ENCODE results near the gene GLTPD2.

The GLTPD2 gene

DNA sequence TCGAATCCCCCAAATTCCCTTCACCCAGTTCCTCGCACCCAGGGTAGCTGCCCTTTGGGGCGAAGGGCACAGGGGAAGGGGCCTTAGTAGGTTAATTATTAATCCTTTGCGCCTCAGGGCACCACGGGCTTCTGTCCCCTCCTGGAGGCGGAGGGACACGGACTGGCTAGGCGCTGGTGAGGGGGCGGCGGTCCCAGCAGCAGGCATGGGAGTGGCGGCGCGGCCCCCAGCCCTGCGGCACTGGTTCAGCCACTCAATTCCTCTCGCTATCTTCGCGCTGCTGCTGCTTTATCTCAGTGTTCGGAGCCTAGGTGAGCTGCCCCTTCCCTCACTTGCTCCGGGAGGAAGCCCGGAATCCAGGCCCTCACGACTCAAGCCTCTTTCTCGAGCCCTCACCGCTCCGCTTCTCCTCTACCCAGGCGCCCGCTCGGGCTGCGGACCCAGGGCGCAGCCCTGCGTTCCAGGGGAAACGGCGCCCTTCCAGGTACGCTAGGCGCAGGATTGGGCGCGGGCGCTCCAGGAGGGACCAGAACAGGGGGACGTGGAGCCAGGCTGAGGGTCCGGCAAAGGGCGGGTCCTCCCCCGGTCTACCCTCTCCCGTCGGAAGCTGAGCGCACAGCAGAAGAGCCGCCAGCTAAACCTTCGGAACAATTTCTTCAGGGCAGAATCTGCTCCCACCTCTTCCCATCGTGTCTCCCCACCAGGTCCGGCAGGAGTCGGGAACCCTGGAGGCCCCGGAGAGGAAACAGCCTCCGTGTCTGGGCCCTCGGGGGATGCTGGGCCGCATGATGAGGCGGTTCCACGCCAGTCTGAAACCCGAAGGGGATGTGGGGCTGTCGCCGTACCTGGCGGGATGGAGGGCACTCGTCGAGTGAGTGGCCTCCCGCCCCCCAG is at the start of gene GLTPD2:
TSS of gene GLTPD2 (plus strand) at position 158 of the 894 bp plus-strand sequence. CDS start at position 206, 48 bp downstream.
- no peak for FAIRE-seq

- FAIRE-seq = no peak
Measured at GRCh38 chr17:4739122-4740024, 49.4 kb upstream of the GLTPD2 start, which contains the start of the genes CXCL16 and ZMYND15. CXCL16 (minus strand) TSS chr17:4739928; CDS start chr17:4739339, 589 bp downstream. ZMYND15 (plus strand) TSS chr17:4739833; CDS start chr17:4740549, 716 bp downstream.

- no peak for FAIRE-seq
Measured at GRCh38 chr17:4740025-4740351, 48.8 kb upstream of the GLTPD2 start.

DNA sequence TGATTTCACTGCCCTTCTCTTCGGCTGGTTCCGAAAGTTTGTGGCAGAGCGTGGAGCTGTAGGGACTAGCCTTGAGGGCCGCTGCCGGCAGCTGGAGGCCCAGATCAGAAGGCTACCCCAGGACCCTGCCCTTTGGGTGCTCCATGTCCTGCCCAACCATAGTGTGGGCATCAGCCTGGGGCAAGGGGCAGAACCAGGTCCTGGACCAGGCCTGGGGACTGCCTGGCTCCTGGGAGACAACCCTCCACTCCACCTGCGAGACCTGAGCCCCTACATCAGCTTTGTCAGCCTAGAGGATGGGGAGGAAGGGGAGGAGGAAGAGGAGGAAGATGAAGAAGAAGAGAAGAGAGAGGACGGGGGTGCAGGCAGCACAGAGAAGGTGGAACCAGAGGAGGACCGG is 48.2 kb upstream of the GLTPD2 start:
- FAIRE-seq = no peak

DNA sequence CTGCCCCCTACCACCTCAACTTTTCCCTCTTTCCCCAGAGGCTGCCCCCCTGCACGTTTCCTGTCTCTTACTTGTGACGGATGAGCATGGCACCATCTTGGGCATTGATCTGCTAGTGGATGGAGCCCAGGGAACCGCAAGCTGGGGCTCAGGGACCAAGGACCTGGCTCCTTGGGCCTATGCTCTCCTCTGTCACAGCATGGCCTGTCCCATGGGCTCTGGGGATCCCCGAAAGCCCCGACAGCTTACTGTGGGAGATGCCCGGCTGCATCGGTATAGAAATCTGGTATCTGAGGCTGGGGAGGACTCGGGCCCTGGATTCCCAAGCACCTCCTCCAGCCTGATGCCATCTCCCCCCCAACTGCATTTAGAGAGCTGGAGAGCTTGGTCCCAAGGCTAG is 47.2 kb upstream of the GLTPD2 start:
- no peak for FAIRE-seq

- no peak for FAIRE-seq
Measured at GRCh38 chr17:4742133-4742532, 46.6 kb upstream of the GLTPD2 start.

- FAIRE-seq = no peak
Measured at GRCh38 chr17:4742629-4743028, 46.1 kb upstream of the GLTPD2 start.

DNA sequence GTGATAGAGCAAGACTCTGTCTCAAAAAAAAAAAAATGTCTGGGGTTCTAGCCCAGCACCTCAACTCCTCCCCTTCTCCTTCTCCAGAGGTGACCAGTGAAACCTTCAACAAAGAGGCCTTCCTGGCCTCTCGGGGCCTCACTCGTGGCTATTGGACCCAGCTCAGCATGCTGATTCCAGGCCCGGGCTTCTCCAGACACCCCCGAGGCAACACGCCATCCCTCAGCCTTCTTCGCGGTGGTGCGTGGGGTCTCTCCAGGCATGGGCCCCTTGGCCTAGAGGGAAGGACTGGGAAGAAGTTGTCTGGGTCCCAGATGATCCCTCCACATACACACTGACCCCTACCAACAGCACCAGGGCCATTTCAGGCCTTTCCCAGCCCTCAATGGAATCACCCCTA is 45.5 kb upstream of the GLTPD2 start:
- no peak for FAIRE-seq

DNA sequence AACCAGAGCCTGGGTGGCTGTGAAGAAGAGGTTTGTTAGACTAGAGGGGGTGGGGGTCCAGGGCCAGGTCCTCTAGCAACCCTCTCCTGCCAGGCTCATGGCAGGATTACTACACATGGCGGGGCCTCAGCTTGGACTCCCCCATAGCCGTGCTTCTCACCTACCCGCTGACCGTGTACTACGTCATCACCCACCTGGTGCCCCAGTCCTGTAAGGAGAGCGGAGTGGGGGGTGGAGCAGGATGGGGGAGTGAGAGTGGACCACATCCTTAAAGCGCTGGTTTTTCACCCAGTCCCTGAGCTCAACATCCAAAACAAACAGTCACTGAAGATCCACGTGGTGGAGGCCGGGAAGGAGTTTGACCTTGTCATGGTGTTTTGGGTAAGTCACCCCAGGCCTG is 44.9 kb upstream of the GLTPD2 start:
- FAIRE-seq = no peak

DNA sequence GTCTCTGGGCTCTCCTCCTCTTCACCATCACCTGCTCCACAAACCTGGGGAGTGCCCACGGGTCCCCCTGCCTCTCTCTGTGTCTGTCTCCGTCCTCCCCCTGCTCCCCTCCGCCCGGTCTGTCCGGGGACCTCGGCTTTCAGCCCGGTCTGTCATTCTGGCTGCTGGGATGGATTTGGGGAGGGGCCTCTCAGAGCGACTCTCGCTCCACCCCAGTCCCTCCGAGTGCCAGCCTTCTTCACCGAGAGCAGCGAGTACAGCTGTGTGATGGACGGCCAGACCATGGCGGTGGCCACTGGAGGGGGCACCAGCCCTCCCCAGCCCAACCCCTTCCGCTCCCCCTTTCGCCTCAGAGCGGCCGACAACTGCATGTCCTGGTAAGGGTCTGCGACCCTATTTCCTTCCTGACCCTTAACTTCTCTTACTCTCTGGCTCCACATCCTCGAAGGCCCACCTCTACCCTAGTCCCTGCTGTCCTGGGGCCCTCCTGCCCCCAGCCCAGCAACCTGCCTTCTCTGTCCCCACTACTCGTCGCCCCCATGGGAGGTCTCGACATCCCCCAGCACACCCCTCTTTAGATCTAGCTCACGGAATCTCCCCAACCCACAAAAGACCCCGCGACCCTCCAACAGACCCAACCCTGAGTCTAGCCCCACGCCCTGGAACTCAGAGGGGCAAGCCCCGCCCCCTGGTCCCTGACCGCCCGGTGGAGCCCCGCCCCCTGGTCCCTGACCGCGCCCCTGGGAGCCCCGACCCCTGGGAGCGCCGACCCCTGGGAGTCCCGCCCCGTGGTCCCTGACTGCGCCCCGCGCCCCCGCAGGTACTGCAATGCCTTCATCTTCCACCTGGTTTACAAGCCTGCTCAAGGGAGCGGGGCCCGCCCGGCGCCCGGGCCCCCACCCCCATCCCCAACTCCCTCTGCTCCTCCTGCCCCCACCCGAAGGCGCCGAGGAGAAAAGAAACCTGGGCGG is 43.5 kb upstream of the GLTPD2 start:
- FAIRE-seq = no peak

GRCh38 chr17:4747847-4748246 is 40.9 kb upstream of the GLTPD2 start:
- FAIRE-seq = no peak

- FAIRE-seq = no peak
Measured at GRCh38 chr17:4748686-4749085, 40.1 kb upstream of the GLTPD2 start.

GRCh38 chr17:4750606-4751005 is 38.2 kb upstream of the GLTPD2 start:
- FAIRE-seq = no peak

- no peak for FAIRE-seq
Measured at GRCh38 chr17:4751932-4752331, 36.8 kb upstream of the GLTPD2 start.

- no peak for FAIRE-seq
Measured at GRCh38 chr17:4753392-4753791, 35.4 kb upstream of the GLTPD2 start.

DNA sequence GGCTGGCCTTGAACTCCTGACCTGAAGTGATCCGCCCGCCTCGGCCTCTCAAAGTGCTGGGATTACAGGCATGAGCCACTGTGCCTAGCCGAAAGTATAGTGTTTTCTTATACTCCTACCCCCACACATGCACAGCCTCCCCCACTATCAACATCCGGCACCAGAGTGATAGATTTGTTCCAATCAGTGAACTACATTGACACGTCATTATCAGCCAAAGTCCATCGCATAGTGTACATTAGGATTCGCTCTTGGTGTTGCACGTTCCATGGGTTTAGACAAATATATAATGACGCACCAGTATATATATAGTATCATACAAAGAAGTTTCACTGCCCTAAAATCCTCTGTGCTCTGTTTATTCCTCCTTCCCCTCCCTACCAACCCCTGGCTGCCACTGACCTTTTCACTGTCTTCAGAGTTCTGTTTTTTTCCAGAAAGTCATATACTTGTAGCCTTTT is 29.0 kb upstream of the GLTPD2 start:
- FAIRE-seq = no peak

- no peak for FAIRE-seq
Measured at GRCh38 chr17:4764595-4764994, 24.2 kb upstream of the GLTPD2 start.

GRCh38 chr17:4766201-4766600 is 22.6 kb upstream of the GLTPD2 start:
- FAIRE-seq = no peak

GRCh38 chr17:4766723-4767122 is 22.0 kb upstream of the GLTPD2 start:
- no peak for FAIRE-seq

GRCh38 chr17:4768298-4768697 is 20.5 kb upstream of the GLTPD2 start:
- no peak for FAIRE-seq

GRCh38 chr17:4769628-4770027 is 19.1 kb upstream of the GLTPD2 start:
- no peak for FAIRE-seq

DNA sequence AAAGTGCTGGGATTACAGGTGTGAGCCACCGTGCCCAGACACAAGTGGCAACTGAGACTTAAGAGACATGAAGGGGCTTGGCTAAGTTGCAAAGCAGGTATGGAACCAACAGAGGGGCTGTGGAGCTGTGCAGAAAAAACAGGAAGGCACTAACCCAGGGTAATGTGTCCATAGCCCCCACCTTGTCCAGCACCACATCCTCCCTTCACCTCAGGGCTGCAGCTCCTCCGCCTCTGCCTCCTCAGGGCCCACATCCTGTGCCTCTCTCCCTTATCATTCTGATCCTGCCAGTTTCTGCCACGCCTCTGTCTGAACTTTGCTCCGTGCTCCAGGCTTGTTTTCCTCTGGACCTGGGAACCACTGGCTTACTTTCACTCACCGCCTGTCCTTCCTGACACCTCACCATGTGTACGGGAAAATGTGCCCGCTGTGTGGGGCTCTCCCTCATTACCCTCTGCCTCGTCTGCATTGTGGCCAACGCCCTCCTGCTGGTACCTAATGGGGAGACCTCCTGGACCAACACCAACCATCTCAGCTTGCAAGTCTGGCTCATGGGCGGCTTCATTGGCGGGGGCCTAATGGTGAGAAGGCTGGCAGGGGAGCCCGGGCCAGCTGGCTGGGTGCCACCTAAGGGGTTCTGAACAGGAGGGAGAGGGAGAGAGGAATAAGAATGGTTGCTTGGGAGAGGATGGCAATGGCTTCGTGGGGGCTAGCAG is 17.1 kb upstream of the GLTPD2 start, which contains the start of gene TM4SF5:
TSS of gene TM4SF5 (plus strand) at position 368 of the 716 bp plus-strand sequence. CDS start at position 405, 37 bp downstream.
- FAIRE-seq = no peak

Measured in islet of Langerhans (tissue), 1 donor.